Thymus (tissue), 14 donors: ENCODE measurements around the gene RNH1. TPM values are rescaled to one million over a fixed set of nuclear protein-coding genes. Genes with fewer than 3 reads are reported as not detected.

Experiments
- DNase-seq, 9 donors: peaks; one replicate each; pipeline ENCODE4 v3.0.0-alpha.2; 2013; ENCODE audit warnings: low spot score in 9 of 9, low read depth in 6 of 9, missing footprints in 1 of 9
- H3K27ac ChIP-seq, 2 donors: one replicate each; pipeline ENCODE4 v1.5.1; 2013; ENCODE audit warnings: control low read depth in 1 of 2, low read depth in 1 of 2, low read length in 1 of 2, mild to moderate bottlenecking in 1 of 2, moderate library complexity in 1 of 2
- H3K27me3 ChIP-seq, 2 donors: one replicate each; pipeline ENCODE4 v1.5.1; 2013; ENCODE audit warnings: low read length in 1 of 2; ENCODE audit not compliant: control insufficient read depth in 2 of 2, insufficient read depth in 1 of 2
- H3K36me3 ChIP-seq, 2 donors: one replicate each; pipeline ENCODE4 v1.5.1; 2013; ENCODE audit warnings: low read length in 1 of 2, mild to moderate bottlenecking in 1 of 2, moderate library complexity in 1 of 2; ENCODE audit not compliant: control insufficient read depth in 2 of 2, insufficient read depth in 2 of 2
- H3K4me1 ChIP-seq, 2 donors: one replicate each; pipeline ENCODE4 v1.5.1; 2013; ENCODE audit warnings: low read length in 2 of 2; ENCODE audit not compliant: control insufficient read depth in 2 of 2, insufficient read depth in 2 of 2
- H3K4me3 ChIP-seq, 2 donors: one replicate each; pipeline ENCODE4 v1.5.1; 2013; ENCODE audit warnings: low read length in 2 of 2, control low read depth in 1 of 2, mild to moderate bottlenecking in 1 of 2
- H3K9me3 ChIP-seq, 2 donors: one replicate each; pipeline ENCODE4 v1.5.1; 2013; ENCODE audit warnings: low read length in 1 of 2, mild to moderate bottlenecking in 1 of 2; ENCODE audit not compliant: control insufficient read depth in 2 of 2, insufficient read depth in 1 of 2
- WGBS: extraction: QIAGEN DNeasy Blood & Tissue Kit; methylation state at CpG from one replicate; pipeline ENCODE4 v1.1.7; 2013; 5-methylcytosine and 5-hydroxymethylcytosine counted together
- long read RNA-seq, 10 donors: transcript quantifications; one replicate each; lab custom pipeline, GENCODE V29; 2026
- polyA plus RNA-seq: library from polyadenylated mRNA; stranded (reverse); fragments of 200-250 nt; gene quantifications from one replicate; pipeline ENCODE4 v1.2.3, GENCODE V29; 2013
- total RNA-seq: library from RNA; stranded (reverse); fragments of 120-200 nt; gene quantifications from one replicate; pipeline ENCODE4 v1.2.4, GENCODE V29; 2013
- donor health status: healthy.

The RNH1 gene
- total RNA-seq: 79.2 TPM
- polyA plus RNA-seq: 114 TPM
- long read RNA-seq, donor 1, partial matches to known transcripts: 0 of 1 reads
- long read RNA-seq, donor 1, other reads (novel, unspliced or antisense): 0 of 1 reads
- long read RNA-seq, donor 2: 0 reads
- long read RNA-seq, donor 3, transcript RNH1-203 (10 exons, 1,722 nt): major isoform, 24 of 96 reads
- long read RNA-seq, donor 3, transcript RNH1-206 (10 exons, 1,725 nt): minor isoform, 10 of 96 reads
- long read RNA-seq, donor 3, transcript RNH1-202 (10 exons, 1,791 nt): minor isoform, 14 of 96 reads
- long read RNA-seq, donor 3, partial matches to known transcripts: 45 of 96 reads
- long read RNA-seq, donor 3, other reads (novel, unspliced or antisense): 0 of 96 reads
- long read RNA-seq, donor 4, partial matches to known transcripts: 15 of 31 reads
- long read RNA-seq, donor 4, other reads (novel, unspliced or antisense): 0 of 31 reads
- long read RNA-seq, donor 5, transcript RNH1-203 (10 exons, 1,722 nt): major isoform, 21 of 67 reads
- long read RNA-seq, donor 5, transcript RNH1-224 (9 exons, 2,973 nt): minor isoform, 7 of 67 reads
- long read RNA-seq, donor 5, transcript RNH1-202 (10 exons, 1,791 nt): minor isoform, 10 of 67 reads
- long read RNA-seq, donor 5, partial matches to known transcripts: 22 of 67 reads
- long read RNA-seq, donor 5, other reads (novel, unspliced or antisense): 0 of 67 reads
- long read RNA-seq, donor 6, transcript RNH1-203 (10 exons, 1,722 nt): major isoform, 17 of 56 reads
- long read RNA-seq, donor 6, partial matches to known transcripts: 29 of 56 reads
- long read RNA-seq, donor 6, other reads (novel, unspliced or antisense): 0 of 56 reads
- long read RNA-seq, donor 7, partial matches to known transcripts: 0 of 12 reads
- long read RNA-seq, donor 7, other reads (novel, unspliced or antisense): 0 of 12 reads
- long read RNA-seq, donor 8, partial matches to known transcripts: 0 of 9 reads
- long read RNA-seq, donor 8, other reads (novel, unspliced or antisense): 0 of 9 reads
- long read RNA-seq, donor 9, transcript RNH1-203 (10 exons, 1,722 nt): major isoform, 8 of 20 reads
- long read RNA-seq, donor 9, partial matches to known transcripts: 6 of 20 reads
- long read RNA-seq, donor 9, other reads (novel, unspliced or antisense): 0 of 20 reads
- long read RNA-seq, donor 10, transcript RNH1-203 (10 exons, 1,722 nt): major isoform, 8 of 38 reads
- long read RNA-seq, donor 10, transcript RNH1-202 (10 exons, 1,791 nt): major isoform, 8 of 38 reads
- long read RNA-seq, donor 10, partial matches to known transcripts: 17 of 38 reads
- long read RNA-seq, donor 10, other reads (novel, unspliced or antisense): 0 of 38 reads

GRCh38 chr11:506995-507726 lies at the start of gene RNH1:
Gene RNH1, minus strand, starts transcription at chr11:507242. Its CDS starts 5,080 bp downstream, at chr11:502162.
- Histone ChIP-seq H3K36me3 (peaks cover 10% of the 10 kb centered on the region in 2 donors), H3K4me1 (peaks cover 8 to 21% of the 10 kb centered on the region in 2 donors), H3K9me3 (peaks cover 0 to 5% of the 10 kb centered on the region in 2 donors), H3K27me3 (peaks cover 21 to 22% of the 10 kb centered on the region in 2 donors), H3K27ac (peak within 1 kb of the TSS; percentile 100), H3K4me3 (peak within 1 kb of the TSS; percentile 83 to 99)
- peak; percentile 56 to 94 (median 89) for DNase-seq
- WGBS: under 1% methylated on average over 93 of the region's 93 CpGs

DNA sequence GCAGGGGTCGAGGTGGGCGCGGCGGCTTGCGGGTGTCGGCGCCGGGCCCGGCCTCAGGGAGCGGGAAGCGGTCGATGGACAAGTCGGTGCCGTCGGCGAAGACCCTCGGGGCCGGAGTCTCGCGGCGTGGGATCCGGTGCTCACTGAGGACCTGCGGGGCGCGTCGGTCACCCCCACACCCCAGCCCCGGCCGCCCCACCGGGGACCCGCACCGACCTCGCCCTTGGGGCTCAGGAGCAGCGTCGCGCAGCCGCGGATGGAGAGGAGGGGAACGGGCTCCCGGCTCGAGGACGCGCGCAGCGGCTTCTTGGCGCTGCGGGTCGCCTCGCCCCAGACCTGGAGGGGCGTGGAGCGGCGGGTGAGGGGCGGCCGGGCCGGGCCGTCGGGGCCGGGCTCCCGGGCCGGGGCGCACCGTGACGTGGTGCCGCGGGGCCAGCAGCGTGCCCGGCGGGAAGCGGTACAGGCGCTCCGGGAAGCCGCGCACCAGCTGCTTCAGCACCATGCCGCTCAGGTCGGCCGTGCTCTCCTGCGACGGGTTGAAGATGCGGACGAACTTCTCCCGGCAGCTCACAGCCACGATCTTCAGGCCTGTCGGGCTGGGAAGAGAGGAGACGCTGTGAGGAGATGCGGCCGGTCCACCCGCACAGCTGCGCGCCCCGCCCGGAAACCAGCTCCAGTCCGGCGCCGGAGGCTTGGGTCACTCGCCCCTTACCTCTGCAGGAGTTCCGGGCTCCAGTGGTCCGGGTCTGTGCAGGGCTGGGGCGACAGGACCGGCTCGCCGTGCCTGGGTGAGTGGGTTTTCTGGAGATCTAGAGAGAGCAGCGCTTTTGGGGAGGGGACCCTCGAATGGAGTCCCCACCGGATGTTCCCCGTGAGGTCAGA lies 49.0 kb upstream of the RNH1 start:
- H3K4me1 ChIP-seq: peaks cover 16 to 22% of the 10 kb centered on the region in 2 donors
- H3K9me3 ChIP-seq: peaks cover 0 to 1% of the 10 kb centered on the region in 2 donors

DNA sequence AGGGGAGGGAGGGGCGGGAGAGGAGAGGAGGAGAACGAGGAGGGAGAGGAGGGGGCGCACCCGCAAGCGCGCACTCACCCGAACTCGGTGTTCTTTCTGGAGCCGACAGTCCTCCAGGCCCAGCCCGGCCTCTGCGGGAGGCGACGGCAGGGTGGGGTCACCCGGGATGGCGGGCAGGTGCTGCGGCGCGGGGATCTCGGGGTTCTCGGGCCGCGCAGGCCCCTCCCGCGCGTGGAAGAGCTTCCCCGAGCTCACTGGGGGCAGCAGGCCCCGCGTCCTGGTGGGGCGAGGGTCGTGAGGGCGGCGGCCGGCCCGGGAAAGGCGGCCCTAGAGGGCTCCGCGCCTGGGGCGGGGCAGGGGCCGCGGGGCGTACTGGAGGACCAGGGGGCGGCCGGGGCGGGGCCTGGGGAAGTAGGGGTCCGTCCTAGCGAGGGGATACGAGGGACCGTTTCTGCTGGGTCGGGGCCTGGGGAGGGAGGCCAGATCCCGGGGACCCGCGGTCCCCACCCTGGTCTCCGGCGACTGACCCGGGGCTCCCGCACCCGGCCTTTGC lies 48.3 kb upstream of the RNH1 start:
- H3K4me1 ChIP-seq: peaks cover 15 to 20% of the 10 kb centered on the region in 2 donors
- H3K4me3 ChIP-seq: peak overlapping the region in 1 of 2 donors; percentile 61
- H3K27ac ChIP-seq: peak overlapping the region in 1 of 2 donors; percentile 12
- DNase-seq: no peak
- WGBS: 1% methylated on average over 56 of the region's 57 CpGs
- H3K36me3 ChIP-seq: no peaks in the 10 kb centered on the region
- peaks cover 0 to 1% of the 10 kb centered on the region in 2 donors for H3K9me3 ChIP-seq
- H3K27me3 ChIP-seq: peaks cover 44 to 74% of the 10 kb centered on the region in 2 donors

More for the DNA sequence above, 49.0 kb upstream of the RNH1 start:
- Histone ChIP-seq H3K27ac (no peak overlapping the region), H3K36me3 (no peaks in the 10 kb centered on the region), H3K27me3 (peaks cover 44 to 74% of the 10 kb centered on the region in 2 donors), H3K4me3 (peak overlapping the region in 1 of 2 donors; percentile 61)
- WGBS: 5% methylated on average over 104 of the region's 104 CpGs
- DNase-seq: no peak

DNA sequence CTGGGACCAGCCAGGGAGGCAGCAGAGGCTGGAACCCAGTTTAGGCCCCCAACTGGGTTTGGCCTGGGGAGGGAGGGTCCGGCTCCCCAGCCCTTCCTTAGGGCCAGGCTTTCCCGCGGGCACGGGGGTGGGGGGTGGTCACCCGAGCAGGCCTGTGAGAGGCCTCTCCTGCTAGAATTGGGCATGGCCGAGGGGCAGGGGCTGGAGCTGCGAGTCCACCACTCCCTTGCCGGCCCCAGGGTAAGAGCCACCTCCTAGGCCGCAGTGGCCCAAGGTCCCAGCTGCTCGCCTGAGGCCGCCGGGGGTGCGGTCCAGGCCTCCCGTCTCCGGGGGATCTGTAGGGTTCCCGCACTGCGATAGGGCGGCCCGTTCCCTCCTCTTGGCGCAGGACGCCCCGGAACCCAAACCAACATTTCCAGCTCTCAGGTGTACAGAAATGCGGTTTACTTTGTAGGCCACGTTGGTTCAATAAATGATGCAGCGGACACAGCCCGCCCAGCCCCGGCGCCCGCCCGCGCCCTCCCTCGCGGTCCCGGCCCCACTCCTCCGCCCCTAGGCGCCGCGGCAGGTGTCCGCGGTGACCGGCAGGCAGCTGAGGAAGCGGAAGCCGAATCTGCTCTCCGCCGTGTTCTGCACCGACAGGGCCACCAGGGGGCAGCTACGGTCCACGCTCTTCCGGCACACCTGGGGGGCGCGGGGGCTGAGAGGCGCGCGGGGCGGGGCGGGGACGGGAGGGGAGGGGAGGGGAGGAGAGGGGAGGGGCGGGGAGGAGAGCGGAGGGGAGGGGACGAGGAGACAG lies 47.6 kb upstream of the RNH1 start:
- Histone ChIP-seq H3K4me3 (peak overlapping the region in 1 of 2 donors; percentile 61), H3K9me3 (peaks cover 0 to 1% of the 10 kb centered on the region in 2 donors), H3K27me3 (peaks cover 44 to 70% of the 10 kb centered on the region in 2 donors), H3K36me3 (no peaks in the 10 kb centered on the region), H3K4me1 (peaks cover 11 to 13% of the 10 kb centered on the region in 2 donors), H3K27ac (no peak overlapping the region)
- peak in 8 of 9 donors; percentile 62 to 91 (median 82) for DNase-seq
- 23% methylated on average over 51 of the region's 60 CpGs for WGBS

DNA sequence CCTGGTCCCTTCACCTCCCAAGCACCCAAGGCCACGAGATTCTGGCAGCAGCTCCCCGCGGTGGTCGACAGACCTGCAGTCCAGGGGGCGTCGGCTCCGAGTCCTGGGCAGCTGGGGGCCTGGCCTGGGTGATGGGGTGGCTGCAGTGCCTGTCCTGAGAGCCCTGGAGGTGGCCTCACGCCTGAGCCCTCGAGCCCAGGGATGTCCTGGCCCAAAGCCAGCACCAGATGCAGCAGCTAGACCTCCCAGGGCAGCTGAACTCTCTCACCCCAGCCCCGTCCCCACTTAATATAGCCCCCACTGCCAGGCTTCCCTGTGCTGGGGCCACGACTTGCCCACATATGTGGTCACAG lies 46.9 kb upstream of the RNH1 start:
- Histone ChIP-seq H3K4me3 (no peak overlapping the region), H3K36me3 (no peaks in the 10 kb centered on the region), H3K27ac (no peak overlapping the region), H3K27me3 (peaks cover 42 to 67% of the 10 kb centered on the region in 2 donors), H3K9me3 (peaks cover 0 to 1% of the 10 kb centered on the region in 2 donors), H3K4me1 (peaks cover 11 to 13% of the 10 kb centered on the region in 2 donors)
- 70% methylated on average over 11 of the region's 11 CpGs for WGBS
- DNase-seq: no peak

DNA sequence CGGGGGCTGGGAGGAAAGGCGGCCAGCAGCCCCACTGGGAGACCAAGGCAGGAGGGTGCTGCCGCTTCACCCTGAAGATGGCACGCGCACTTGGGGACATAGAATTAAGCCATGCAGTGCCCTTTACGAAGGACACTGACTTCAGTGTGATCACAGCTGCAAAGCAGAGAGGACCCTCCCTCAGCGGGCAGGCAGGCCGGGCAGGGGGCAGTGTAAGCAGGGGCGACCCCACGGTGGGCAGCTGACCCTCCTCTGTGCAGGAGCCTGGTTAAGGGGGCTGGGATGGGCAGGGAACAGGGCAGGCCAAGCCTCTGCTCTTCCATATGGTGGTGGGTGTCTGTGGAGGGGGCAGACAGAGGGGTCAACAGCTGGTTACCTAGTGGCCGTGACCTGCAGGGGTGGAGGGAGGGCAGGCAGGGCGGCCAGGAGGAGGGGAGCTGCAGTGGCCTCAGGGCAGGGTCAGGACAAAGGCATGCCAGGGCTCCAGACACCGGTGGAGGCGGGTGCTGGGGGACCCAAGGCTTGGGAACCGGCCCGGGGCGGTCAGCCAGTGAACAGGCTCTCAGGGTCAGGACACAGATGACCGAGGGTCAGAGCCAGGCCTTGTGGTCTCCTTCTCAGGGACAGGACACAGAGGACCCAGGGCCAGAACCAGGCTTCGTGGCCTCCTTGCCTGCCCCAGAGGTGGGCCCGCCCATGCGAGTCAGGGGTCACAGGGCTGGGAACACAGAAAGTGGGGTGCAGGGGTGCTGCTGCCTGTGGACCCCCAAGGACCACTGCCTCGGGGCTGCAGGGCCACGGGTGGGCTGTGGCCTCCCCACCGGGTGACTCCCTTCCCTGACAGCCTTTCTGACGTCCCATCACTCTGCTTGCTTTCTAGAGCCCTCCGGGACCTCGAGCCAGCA lies 46.3 kb upstream of the RNH1 start:
- Histone ChIP-seq H3K36me3 (no peaks in the 10 kb centered on the region), H3K27me3 (peaks cover 36 to 61% of the 10 kb centered on the region in 2 donors), H3K4me1 (peaks cover 11 to 13% of the 10 kb centered on the region in 2 donors), H3K27ac (no peak overlapping the region), H3K9me3 (peaks cover 0 to 1% of the 10 kb centered on the region in 2 donors), H3K4me3 (no peak overlapping the region)
- 94% methylated on average over 27 of the region's 27 CpGs for WGBS
- no peak for DNase-seq
